IMR-90 (cell line): ENCODE data around the gene OR13C5.

Source experiments
- CHD1 ChIP-seq: IDR thresholded peaks from 2 replicates; pipeline ENCODE4 v1.6.1; 2012; ENCODE audit warnings: low read depth, low read length, improper control_type of control experiment
- FOS ChIP-seq: fragments of 150-350 bp; IDR thresholded peaks from 2 replicates; pipeline ENCODE4 v1.6.1; 2016; ENCODE audit warnings: low read depth, low read length
- MAZ ChIP-seq: IDR thresholded peaks from 2 replicates; pipeline ENCODE4 v1.6.1; 2012; ENCODE audit warnings: low read depth, mild to moderate bottlenecking, low read length, improper control_type of control experiment, moderate library complexity, borderline replicate concordance
- NFE2L2 ChIP-seq: fragments of 150-350 bp; IDR thresholded peaks from 2 replicates; pipeline ENCODE4 v1.6.1; 2016; ENCODE audit warnings: low read depth, mild to moderate bottlenecking, low read length
- POLR2A ChIP-seq: IDR thresholded peaks from 2 replicates; pipeline ENCODE4 v1.6.1; 2012; ENCODE audit warnings: mild to moderate bottlenecking, low read depth, low read length
- RAD21 ChIP-seq: IDR thresholded peaks from 2 replicates; pipeline ENCODE4 v1.6.1; 2012; ENCODE audit warnings: low read length, improper control_type of control experiment
- RCOR1 ChIP-seq: IDR thresholded peaks from 2 replicates; pipeline ENCODE4 v1.6.1; 2012; ENCODE audit warnings: mild to moderate bottlenecking, low read length, improper control_type of control experiment; ENCODE audit not compliant: insufficient replicate concordance
- SMC3 ChIP-seq: fragments of 150-350 bp; IDR thresholded peaks from 2 replicates; pipeline ENCODE4 v1.6.1; 2016; ENCODE audit warnings: low read depth, mild to moderate bottlenecking, antibody characterized with exemption, low read length, moderate library complexity
- TF ChIP-seq, protein P1 (sequence below): conservative IDR thresholded peaks from 2 replicates; pipeline ENCODE4 v1.5.1; 2012; ENCODE audit warnings: mild to moderate bottlenecking, low read depth, low read length, improper control_type of control experiment

DNA sequence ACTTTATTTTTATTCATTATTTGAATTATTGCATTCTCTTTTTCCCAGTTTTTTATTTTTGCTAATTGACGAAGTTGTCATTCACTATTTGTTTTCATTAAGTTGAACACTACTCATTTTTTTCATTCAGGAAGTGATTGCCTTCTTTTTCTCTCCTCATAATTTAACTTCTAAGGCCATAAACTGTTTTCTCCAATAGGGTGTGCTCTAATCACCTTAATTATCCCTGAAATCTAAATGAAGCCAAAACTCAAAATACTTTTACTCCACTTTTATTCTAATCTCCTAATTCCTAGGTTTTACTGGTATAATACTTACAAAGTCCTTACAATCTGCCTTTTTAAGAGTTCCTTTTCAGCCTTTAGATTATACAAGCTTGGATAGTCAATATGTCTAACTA is 9.1 kb upstream of the OR13C5 start:
- TF ChIP-seq, protein P1, sequence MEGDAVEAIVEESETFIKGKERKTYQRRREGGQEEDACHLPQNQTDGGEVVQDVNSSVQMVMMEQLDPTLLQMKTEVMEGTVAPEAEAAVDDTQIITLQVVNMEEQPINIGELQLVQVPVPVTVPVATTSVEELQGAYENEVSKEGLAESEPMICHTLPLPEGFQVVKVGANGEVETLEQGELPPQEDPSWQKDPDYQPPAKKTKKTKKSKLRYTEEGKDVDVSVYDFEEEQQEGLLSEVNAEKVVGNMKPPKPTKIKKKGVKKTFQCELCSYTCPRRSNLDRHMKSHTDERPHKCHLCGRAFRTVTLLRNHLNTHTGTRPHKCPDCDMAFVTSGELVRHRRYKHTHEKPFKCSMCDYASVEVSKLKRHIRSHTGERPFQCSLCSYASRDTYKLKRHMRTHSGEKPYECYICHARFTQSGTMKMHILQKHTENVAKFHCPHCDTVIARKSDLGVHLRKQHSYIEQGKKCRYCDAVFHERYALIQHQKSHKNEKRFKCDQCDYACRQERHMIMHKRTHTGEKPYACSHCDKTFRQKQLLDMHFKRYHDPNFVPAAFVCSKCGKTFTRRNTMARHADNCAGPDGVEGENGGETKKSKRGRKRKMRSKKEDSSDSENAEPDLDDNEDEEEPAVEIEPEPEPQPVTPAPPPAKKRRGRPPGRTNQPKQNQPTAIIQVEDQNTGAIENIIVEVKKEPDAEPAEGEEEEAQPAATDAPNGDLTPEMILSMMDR, result 0 out of 2 replicates have a peak, but pooled peaks have one; percentile 19
- TF ChIP-seq POLR2A (no peak), SMC3 (no peak), RAD21 (no peak), RCOR1 (no peak), CHD1 (no peak), NFE2L2 (no peak), MAZ (no peak), FOS (no peak)
